NK-92 (cell line): ENCODE data around the gene LITAF.
"Not testable (repeated sequence)": the region's sequence is repeated elsewhere in the genome, so short reads cannot be mapped to it uniquely, and the experiment has no call there.

Experiments used
- DNase-seq: peaks from one replicate; lab custom pipeline; 2025; ENCODE audit not compliant: unreplicated experiment; lab: John Stamatoyannopoulos, UW

Gene LITAF

GRCh38 chr16:11601425-11601824 lies 14.7 kb upstream of the LITAF start:
- no peak for DNase-seq

- DNase-seq: no peak
Observed at GRCh38 chr16:11599579-11599978, 12.9 kb upstream of the LITAF start.

- no peak for DNase-seq
Observed at GRCh38 chr16:11597235-11598095, 10.7 kb upstream of the LITAF start.

GRCh38 chr16:11596572-11597226 lies 10.0 kb upstream of the LITAF start:
- no peak for DNase-seq

- DNase-seq: no peak
Observed at GRCh38 chr16:11593581-11593980, 6.9 kb upstream of the LITAF start.

- DNase-seq: not testable (repeated sequence)
Observed at GRCh38 chr16:11593076-11593475, 6.4 kb upstream of the LITAF start.

GRCh38 chr16:11591630-11592029 lies 4.9 kb upstream of the LITAF start:
- DNase-seq: not testable (repeated sequence)

- DNase-seq: no peak
Observed at GRCh38 chr16:11589198-11589550, 2.5 kb upstream of the LITAF start.

- DNase-seq: no peak
Observed at GRCh38 chr16:11588321-11589197, 1.8 kb upstream of the LITAF start.

GRCh38 chr16:11587643-11588247 lies 1.0 kb upstream of the LITAF start:
- DNase-seq: no peak

GRCh38 chr16:11586378-11586855 lies 302 bp downstream of the LITAF start:
- DNase-seq: no peak

GRCh38 chr16:11585460-11586377 lies 1.0 kb downstream of the LITAF start:
- no peak for DNase-seq

GRCh38 chr16:11583889-11584565 lies 2.7 kb downstream of the LITAF start:
- no peak for DNase-seq

- DNase-seq: no peak
Observed at GRCh38 chr16:11583166-11583565, 3.6 kb downstream of the LITAF start.

GRCh38 chr16:11582157-11582814 lies 4.4 kb downstream of the LITAF start:
- no peak for DNase-seq

GRCh38 chr16:11581678-11582077 lies 5.0 kb downstream of the LITAF start:
- no peak for DNase-seq

GRCh38 chr16:11580451-11581086 lies 6.2 kb downstream of the LITAF start:
- no peak for DNase-seq

GRCh38 chr16:11577290-11577660 lies 9.4 kb downstream of the LITAF start:
- DNase-seq: not testable (repeated sequence)
